ENCODE measurements around the gene SNRNP40.

SNRNP40 gene

DNA sequence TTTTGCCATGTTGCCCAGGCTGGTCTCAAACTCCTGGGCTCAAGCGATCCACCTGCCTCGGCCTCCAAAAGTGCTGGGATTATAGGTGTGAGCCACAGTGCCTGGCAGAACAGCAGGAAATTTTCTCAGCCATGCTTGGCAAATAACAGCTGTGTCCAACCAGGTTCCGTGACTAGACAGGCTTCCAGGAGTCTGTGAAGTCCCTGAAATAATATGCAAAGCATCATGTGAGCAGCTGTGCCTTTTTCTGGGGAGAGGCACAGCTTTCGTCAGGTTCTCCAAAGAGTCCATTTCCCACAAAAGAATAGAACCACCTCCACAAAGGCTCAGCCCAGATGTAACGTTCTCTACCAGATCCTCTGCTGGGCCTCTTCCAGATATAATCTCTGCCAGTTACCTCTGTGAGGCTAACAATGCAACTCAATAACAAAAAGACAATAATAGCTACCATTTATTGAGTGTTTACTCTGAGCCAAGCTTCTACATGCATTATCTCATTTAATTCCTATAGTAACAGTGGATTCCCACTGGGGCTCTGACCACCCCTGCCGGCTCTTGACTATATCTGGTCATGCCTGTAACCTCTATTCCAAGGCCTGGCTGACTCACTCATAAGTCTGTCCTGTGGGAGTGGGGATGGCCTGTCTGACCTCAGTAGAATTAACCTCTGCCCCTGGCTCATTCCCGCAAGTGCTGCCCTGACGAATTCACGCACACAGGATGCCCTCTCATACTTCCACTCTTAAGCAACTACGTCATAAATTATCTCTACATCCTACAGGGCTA is 52.9 kb downstream of the SNRNP40 start:
- TF ChIP-seq ZBTB7A (IDR thresholded peaks at IDR 0.05; ENCODE audit: low read depth) (no peak), FOXM1 (IDR thresholded peaks at IDR 0.05; ENCODE audit: borderline replicate concordance, low read depth) (no peak), YY1 (IDR thresholded peaks at IDR 0.05; ENCODE audit: low read depth) (no peak), TAF1 (IDR thresholded peaks at IDR 0.05; ENCODE audit: low read depth) (no peak), RAD21 (IDR thresholded peaks at IDR 0.05; ENCODE audit: low read depth) (no peak), EP300 (IDR thresholded peaks at IDR 0.05; ENCODE audit: borderline replicate concordance) (no peak), EGR1 (IDR thresholded peaks at IDR 0.05) (no peak), TEAD4 (IDR thresholded peaks at IDR 0.05) (no peak), CREB1 (IDR thresholded peaks at IDR 0.05; ENCODE audit: low read depth) (no peak), NFIC (IDR thresholded peaks at IDR 0.05) (no peak), TCF12 (IDR thresholded peaks at IDR 0.05; ENCODE audit: low read depth) (no peak)
- TF ChIP-seq, protein P1, sequence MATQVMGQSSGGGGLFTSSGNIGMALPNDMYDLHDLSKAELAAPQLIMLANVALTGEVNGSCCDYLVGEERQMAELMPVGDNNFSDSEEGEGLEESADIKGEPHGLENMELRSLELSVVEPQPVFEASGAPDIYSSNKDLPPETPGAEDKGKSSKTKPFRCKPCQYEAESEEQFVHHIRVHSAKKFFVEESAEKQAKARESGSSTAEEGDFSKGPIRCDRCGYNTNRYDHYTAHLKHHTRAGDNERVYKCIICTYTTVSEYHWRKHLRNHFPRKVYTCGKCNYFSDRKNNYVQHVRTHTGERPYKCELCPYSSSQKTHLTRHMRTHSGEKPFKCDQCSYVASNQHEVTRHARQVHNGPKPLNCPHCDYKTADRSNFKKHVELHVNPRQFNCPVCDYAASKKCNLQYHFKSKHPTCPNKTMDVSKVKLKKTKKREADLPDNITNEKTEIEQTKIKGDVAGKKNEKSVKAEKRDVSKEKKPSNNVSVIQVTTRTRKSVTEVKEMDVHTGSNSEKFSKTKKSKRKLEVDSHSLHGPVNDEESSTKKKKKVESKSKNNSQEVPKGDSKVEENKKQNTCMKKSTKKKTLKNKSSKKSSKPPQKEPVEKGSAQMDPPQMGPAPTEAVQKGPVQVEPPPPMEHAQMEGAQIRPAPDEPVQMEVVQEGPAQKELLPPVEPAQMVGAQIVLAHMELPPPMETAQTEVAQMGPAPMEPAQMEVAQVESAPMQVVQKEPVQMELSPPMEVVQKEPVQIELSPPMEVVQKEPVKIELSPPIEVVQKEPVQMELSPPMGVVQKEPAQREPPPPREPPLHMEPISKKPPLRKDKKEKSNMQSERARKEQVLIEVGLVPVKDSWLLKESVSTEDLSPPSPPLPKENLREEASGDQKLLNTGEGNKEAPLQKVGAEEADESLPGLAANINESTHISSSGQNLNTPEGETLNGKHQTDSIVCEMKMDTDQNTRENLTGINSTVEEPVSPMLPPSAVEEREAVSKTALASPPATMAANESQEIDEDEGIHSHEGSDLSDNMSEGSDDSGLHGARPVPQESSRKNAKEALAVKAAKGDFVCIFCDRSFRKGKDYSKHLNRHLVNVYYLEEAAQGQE (IDR thresholded peaks at IDR 0.05; ENCODE audit: low read depth): no peak
- TF ChIP-seq, protein P2, sequence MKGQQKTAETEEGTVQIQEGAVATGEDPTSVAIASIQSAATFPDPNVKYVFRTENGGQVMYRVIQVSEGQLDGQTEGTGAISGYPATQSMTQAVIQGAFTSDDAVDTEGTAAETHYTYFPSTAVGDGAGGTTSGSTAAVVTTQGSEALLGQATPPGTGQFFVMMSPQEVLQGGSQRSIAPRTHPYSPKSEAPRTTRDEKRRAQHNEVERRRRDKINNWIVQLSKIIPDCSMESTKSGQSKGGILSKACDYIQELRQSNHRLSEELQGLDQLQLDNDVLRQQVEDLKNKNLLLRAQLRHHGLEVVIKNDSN (IDR thresholded peaks at IDR 0.05): no peak
- TF ChIP-seq, protein P3, sequence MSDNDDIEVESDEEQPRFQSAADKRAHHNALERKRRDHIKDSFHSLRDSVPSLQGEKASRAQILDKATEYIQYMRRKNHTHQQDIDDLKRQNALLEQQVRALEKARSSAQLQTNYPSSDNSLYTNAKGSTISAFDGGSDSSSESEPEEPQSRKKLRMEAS (IDR thresholded peaks at IDR 0.05): no peak

DNA sequence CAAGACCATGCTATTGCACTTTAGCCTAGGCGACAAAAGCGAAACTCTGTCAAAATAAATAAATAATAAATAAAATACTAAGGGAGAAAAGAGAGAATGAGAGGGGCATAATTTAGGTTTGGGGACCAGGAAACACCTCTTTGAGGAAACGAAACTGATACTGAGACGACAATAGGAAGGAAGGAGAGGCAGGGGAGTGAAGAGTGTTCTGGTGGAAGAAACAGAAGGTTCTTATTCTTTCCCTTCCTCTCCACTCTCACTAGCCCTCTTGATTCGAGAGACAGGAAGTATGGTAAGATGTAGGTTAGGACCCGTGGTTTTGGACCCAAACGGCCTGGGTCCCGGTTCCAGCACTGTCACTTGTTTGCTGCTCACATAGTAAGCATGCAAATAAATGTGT is 55.3 kb downstream of the SNRNP40 start:
- no peak for TF ChIP-seq NFIC (IDR thresholded peaks at IDR 0.05)
- TF ChIP-seq, protein P3 (IDR thresholded peaks at IDR 0.05): no peak
- TF ChIP-seq TEAD4 (IDR thresholded peaks at IDR 0.05): no peak
- TF ChIP-seq, protein P1 (IDR thresholded peaks at IDR 0.05; ENCODE audit: low read depth): no peak
- no peak for TF ChIP-seq FOXM1 (IDR thresholded peaks at IDR 0.05; ENCODE audit: borderline replicate concordance, low read depth)
- no peak for TF ChIP-seq TAF1 (IDR thresholded peaks at IDR 0.05; ENCODE audit: low read depth)
- TF ChIP-seq ZBTB7A (IDR thresholded peaks at IDR 0.05; ENCODE audit: low read depth): no peak
- TF ChIP-seq, protein P2 (IDR thresholded peaks at IDR 0.05): no peak
- TF ChIP-seq RAD21 (IDR thresholded peaks at IDR 0.05; ENCODE audit: low read depth): no peak
- no peak for TF ChIP-seq EGR1 (IDR thresholded peaks at IDR 0.05)
- TF ChIP-seq EP300 (IDR thresholded peaks at IDR 0.05; ENCODE audit: borderline replicate concordance): no peak
- no peak for TF ChIP-seq CEBPB (IDR thresholded peaks at IDR 0.05)
- TF ChIP-seq YY1 (IDR thresholded peaks at IDR 0.05; ENCODE audit: low read depth): no peak
- no peak for TF ChIP-seq CREB1 (IDR thresholded peaks at IDR 0.05; ENCODE audit: low read depth)
- TF ChIP-seq TCF12 (IDR thresholded peaks at IDR 0.05; ENCODE audit: low read depth): no peak

DNA sequence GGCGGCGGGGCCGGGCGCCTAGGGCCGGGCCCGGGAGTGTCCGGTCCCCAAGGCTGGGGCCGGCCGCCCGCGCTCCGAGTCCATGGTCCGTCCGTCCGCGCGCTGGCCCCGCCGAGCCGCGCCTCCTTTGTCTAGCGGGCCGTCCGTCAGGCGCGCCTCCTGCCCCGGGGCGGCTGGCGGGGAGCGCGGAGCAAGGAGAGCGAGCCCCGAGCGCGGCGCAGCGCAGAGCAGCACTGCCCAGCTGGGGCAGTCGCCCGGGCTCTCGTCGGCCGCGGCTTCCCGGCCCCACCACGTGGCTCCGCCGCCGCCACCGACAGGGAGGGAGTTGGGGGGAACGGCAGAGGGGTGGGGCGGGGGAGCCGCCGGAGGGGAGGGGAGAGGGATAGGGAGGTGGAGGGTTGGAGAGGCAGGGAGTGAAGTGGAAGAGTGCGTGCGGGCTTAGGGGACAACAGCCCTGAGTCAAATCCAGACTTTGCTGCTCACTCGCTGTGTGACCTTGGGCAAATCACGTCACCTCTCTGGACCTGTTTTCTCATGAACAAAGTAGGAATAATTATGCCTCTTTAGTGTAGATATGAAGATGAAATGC is 56.8 kb downstream of the SNRNP40 start, which contains the start of gene NKAIN1:
Gene NKAIN1, minus strand, starts transcription at position 235 of the 589 bp plus-strand sequence. CDS start 340 bp downstream, outside the sequence.
- TF ChIP-seq YY1 (IDR thresholded peaks at IDR 0.05; ENCODE audit: low read depth) (no peak), TAF1 (IDR thresholded peaks at IDR 0.05; ENCODE audit: low read depth) (no peak), EP300 (IDR thresholded peaks at IDR 0.05; ENCODE audit: borderline replicate concordance) (no peak), TCF12 (IDR thresholded peaks at IDR 0.05; ENCODE audit: low read depth) (no peak), FOXM1 (IDR thresholded peaks at IDR 0.05; ENCODE audit: borderline replicate concordance, low read depth) (no peak), NFIC (IDR thresholded peaks at IDR 0.05) (no peak), CEBPB (IDR thresholded peaks at IDR 0.05) (no peak), ZBTB7A (IDR thresholded peaks at IDR 0.05; ENCODE audit: low read depth) (no peak), RAD21 (IDR thresholded peaks at IDR 0.05; ENCODE audit: low read depth) (no peak), CREB1 (IDR thresholded peaks at IDR 0.05; ENCODE audit: low read depth) (no peak), TEAD4 (IDR thresholded peaks at IDR 0.05) (no peak), EGR1 (IDR thresholded peaks at IDR 0.05) (no peak)
- TF ChIP-seq, protein P3 (IDR thresholded peaks at IDR 0.05): no peak; the same call in 1 of the 2 replicates
- TF ChIP-seq, protein P2 (IDR thresholded peaks at IDR 0.05): no peak
- TF ChIP-seq, protein P1 (IDR thresholded peaks at IDR 0.05; ENCODE audit: low read depth): no peak

Data from Ishikawa (cell line).